ENCODE measurements around the gene LDAH.

GRCh38 chr2:20650393-20650876, 172.5 kb downstream of the LDAH start:
- TF ChIP-seq POLR2A (IDR thresholded peaks at IDR 0.05; ENCODE audit: low read depth, low read length) (no peak), EZH2 (IDR thresholded peaks at IDR 0.05; ENCODE audit: borderline replicate concordance, low read depth, low read length, severe bottlenecking) (no peak)

Measured in endothelial cell of umbilical vein (primary cell).